DOHH2 (cell line): ENCODE measurements around the gene NHERF2.

Experiments used
- H3F3A ChIP-seq: fragments of 200-600 bp; sonication (generic), shearing (Covaris generic); 2 replicates; pipeline ENCODE4 v1.6.0; 2016; ENCODE audit warnings: antibody characterized with exemption, mild to moderate bottlenecking; ENCODE audit not compliant: control insufficient read depth, insufficient read depth
- H3K27ac ChIP-seq: fragments of 200-600 bp; sonication (generic); 2 replicates; pipeline ENCODE4 v1.5.1; 2014; ENCODE audit warnings: low read depth, mild to moderate bottlenecking, low read length, moderate library complexity
- H3K27me3 ChIP-seq: fragments of 200-600 bp; sonication (generic); 2 replicates; pipeline ENCODE4 v1.6.1; 2014; ENCODE audit warnings: mild to moderate bottlenecking, low read length, mixed read lengths; ENCODE audit not compliant: control insufficient read depth
- H3K36me3 ChIP-seq: fragments of 200-600 bp; sonication (generic); 2 replicates; pipeline ENCODE4 v1.6.1; 2014; ENCODE audit warnings: mild to moderate bottlenecking, low read length, moderate library complexity, mixed read lengths; ENCODE audit not compliant: control insufficient read depth
- H3K4me1 ChIP-seq: fragments of 200-600 bp; sonication (generic); 2 replicates; pipeline ENCODE4 v1.6.1; 2014; ENCODE audit warnings: mild to moderate bottlenecking, low read length, mixed read lengths; ENCODE audit not compliant: control insufficient read depth
- H3K4me2 ChIP-seq: fragments of 200-600 bp; sonication (generic); 2 replicates; pipeline ENCODE4 v1.6.0; 2014; ENCODE audit warnings: mild to moderate bottlenecking, low read length, moderate library complexity
- H3K4me3 ChIP-seq: fragments of 200-600 bp; sonication (generic); 2 replicates; pipeline ENCODE4 v1.5.1; 2014; ENCODE audit warnings: mild to moderate bottlenecking, low read length, mixed read lengths
- H3K79me2 ChIP-seq: fragments of 200-600 bp; sonication (generic); 2 replicates; pipeline ENCODE4 v1.6.1; 2014; ENCODE audit warnings: mild to moderate bottlenecking, low read length, mixed read lengths; ENCODE audit not compliant: control insufficient read depth
- H3K9me2 ChIP-seq: fragments of 200-600 bp; sonication (generic); replicated peaks from 2 replicates; pipeline ENCODE4 v1.6.1; 2014; ENCODE audit warnings: mild to moderate bottlenecking, low read length, mixed read lengths; ENCODE audit not compliant: control insufficient read depth
- H3K9me3 ChIP-seq: fragments of 200-600 bp; sonication (generic); 2 replicates; pipeline ENCODE4 v1.6.1; 2014; ENCODE audit warnings: antibody characterized with exemption, low read length, mixed read lengths; ENCODE audit not compliant: control insufficient read depth, insufficient read depth
- H4K20me1 ChIP-seq: fragments of 200-600 bp; sonication (generic); 2 replicates; pipeline ENCODE4 v1.6.0; 2014; ENCODE audit warnings: low read depth, mild to moderate bottlenecking, antibody characterized with exemption, low read length, moderate library complexity; ENCODE audit not compliant: control insufficient read depth, insufficient read depth
- CTCF ChIP-seq: fragments of 200-600 bp; sonication (generic); IDR thresholded peaks from one replicate; pipeline ENCODE4 v1.5.1; 2014; ENCODE audit warnings: antibody characterized with exemption, mild to moderate bottlenecking, low read depth, low read length; ENCODE audit not compliant: poor library complexity, severe bottlenecking
- EZH2phosphoT487 ChIP-seq: fragments of 200-600 bp; sonication (generic); IDR thresholded peaks from 2 replicates; pipeline ENCODE4 v1.6.1; 2017; ENCODE audit warnings: borderline replicate concordance, mild to moderate bottlenecking, antibody characterized with exemption, low read length, moderate library complexity, mixed read lengths

Gene NHERF2

GRCh38 chr16:1982991-1983543 lies 43.6 kb upstream of the NHERF2 start:
- no peak overlapping the region for H3K27ac ChIP-seq
- H3K9me3 ChIP-seq, result no peaks in the 10 kb centered on the region
- H3K4me1 ChIP-seq, result peaks cover 25% of the 10 kb centered on the region
- H4K20me1 ChIP-seq, result no peaks in the 10 kb centered on the region
- H3K36me3 ChIP-seq, result peaks cover 36% of the 10 kb centered on the region
- H3K27me3 ChIP-seq, result peaks cover 37% of the 10 kb centered on the region
- H3K9me2 ChIP-seq, result no peaks in the 10 kb centered on the region
- TF ChIP-seq EZH2phosphoT487, result no peak
- TF ChIP-seq CTCF, result no peak
- peak overlapping the region; percentile 98 for H3K4me3 ChIP-seq
- peaks cover 17% of the 10 kb centered on the region for H3K79me2 ChIP-seq
- peak overlapping the region; percentile 99 for H3K4me2 ChIP-seq
- peaks cover 8% of the 10 kb centered on the region for H3F3A ChIP-seq

GRCh38 chr16:1983544-1984346 lies 43.0 kb upstream of the NHERF2 start, which contains the start of gene GFER:
TSS of gene GFER (plus strand) at chr16:1984193. CDS start at chr16:1984219, 26 bp downstream.
- peaks cover 17% of the 10 kb centered on the region for H3K79me2 ChIP-seq
- H3K36me3 ChIP-seq, result peaks cover 29% of the 10 kb centered on the region
- no peaks in the 10 kb centered on the region for H3K9me3 ChIP-seq
- peak within 1 kb of the TSS; percentile 37 for H3K27ac ChIP-seq
- H3K9me2 ChIP-seq, result no peaks in the 10 kb centered on the region
- no peaks in the 10 kb centered on the region for H4K20me1 ChIP-seq
- peaks cover 12% of the 10 kb centered on the region for H3F3A ChIP-seq
- peaks cover 25% of the 10 kb centered on the region for H3K4me1 ChIP-seq
- H3K27me3 ChIP-seq, result peaks cover 39% of the 10 kb centered on the region
- H3K4me3 ChIP-seq, result peak within 1 kb of the TSS; percentile 98
- peak within 1 kb of the TSS; percentile 99 for H3K4me2 ChIP-seq
- TF ChIP-seq CTCF (peak; percentile 62), EZH2phosphoT487 (peak; percentile 86; the same call in 1 of the 2 replicates)

- Histone ChIP-seq H3K4me3 (peak overlapping the region; percentile 98), H3K9me3 (no peaks in the 10 kb centered on the region), H3K4me2 (peak overlapping the region; percentile 99), H3K36me3 (peaks cover 27% of the 10 kb centered on the region), H3K9me2 (no peaks in the 10 kb centered on the region), H3K79me2 (peaks cover 17% of the 10 kb centered on the region), H3K4me1 (peaks cover 30% of the 10 kb centered on the region), H4K20me1 (no peaks in the 10 kb centered on the region), H3K27ac (peak overlapping the region; percentile 37), H3F3A (peaks cover 17% of the 10 kb centered on the region), H3K27me3 (peaks cover 44% of the 10 kb centered on the region)
- TF ChIP-seq EZH2phosphoT487 (no peak), CTCF (no peak)
Measured at GRCh38 chr16:1984347-1985225, 42.1 kb upstream of the NHERF2 start.
